Neural crest cell (in vitro differentiated cells): ENCODE results near the gene DBX2. TPM values are rescaled to one million over a fixed set of nuclear protein-coding genes. Genes with fewer than 3 reads are reported as not detected.
A peak's percentile ranks its signal among the peaks of the same experiment; 100 is the strongest.

Experiments
- DNase-seq: peaks from one replicate; pipeline ENCODE4 v3.0.0; 2021; ENCODE audit warnings: low read depth, mixed read lengths, low spot score
- H3K27ac Mint-ChIP-seq: one replicate; pipeline ENCODE4 v1.8.0; 2021; ENCODE audit warnings: mild to moderate bottlenecking, mixed read lengths; ENCODE audit not compliant: unreplicated experiment
- H3K27me3 Mint-ChIP-seq: 2 replicates; pipeline ENCODE4 v1.8.0; 2021; ENCODE audit warnings: low read depth, mild to moderate bottlenecking, mixed read lengths
- H3K36me3 Mint-ChIP-seq: 2 replicates; pipeline ENCODE4 v1.8.0; 2021; ENCODE audit warnings: low read depth, mild to moderate bottlenecking, mixed read lengths
- H3K4me1 Mint-ChIP-seq: 2 replicates; pipeline ENCODE4 v1.8.0; 2021; ENCODE audit warnings: mixed read lengths
- H3K4me3 Mint-ChIP-seq: one replicate; pipeline ENCODE4 v1.8.0; 2021; ENCODE audit warnings: mild to moderate bottlenecking, mixed read lengths
- H3K9me3 Mint-ChIP-seq: 2 replicates; pipeline ENCODE4 v1.8.0; 2021; ENCODE audit warnings: mixed read lengths
- total RNA-seq: library from RNA; stranded (reverse); gene quantifications from 2 replicates; pipeline ENCODE4 v1.2.1, GENCODE V29; 2021
- TF ChIP-seq, protein P1 (sequence below): fragments of 200-600 bp; sonication (generic); conservative IDR thresholded peaks from 2 replicates; pipeline ENCODE4 v1.5.0; 2021; ENCODE audit warnings: antibody characterized with exemption, mild to moderate bottlenecking

Gene DBX2
- total RNA-seq, 1 donor from 2014 or later: not detected

DNA sequence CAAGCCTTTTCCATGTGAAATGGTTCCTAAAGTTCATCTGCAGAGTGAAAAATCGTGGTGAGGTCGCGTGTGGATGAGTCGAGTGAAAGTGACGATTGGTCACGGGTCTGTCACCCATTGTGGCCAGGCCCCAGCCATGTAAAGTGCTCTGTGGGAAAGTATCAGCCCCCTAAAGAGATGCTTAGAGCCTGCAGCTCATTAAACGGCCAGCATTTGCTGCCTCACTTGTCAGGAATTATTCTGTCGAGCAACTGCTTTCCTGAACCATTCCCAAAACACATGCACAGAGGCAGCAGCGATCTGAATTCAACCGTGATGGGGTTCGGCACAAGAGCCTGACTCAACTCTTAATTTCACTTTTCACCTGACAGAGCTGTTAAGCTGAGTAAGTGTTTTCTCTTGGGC, 16.0 kb downstream of the DBX2 start:
- Mint-ChIP-seq H3K27me3 (peaks cover 40% of the 10 kb centered on the region), H3K27ac (no peak overlapping the region), H3K4me3 (peak overlapping the region; percentile 41), H3K36me3 (no peaks in the 10 kb centered on the region), H3K9me3 (peaks cover 2% of the 10 kb centered on the region), H3K4me1 (peaks cover 32% of the 10 kb centered on the region)
- TF ChIP-seq, protein P1, sequence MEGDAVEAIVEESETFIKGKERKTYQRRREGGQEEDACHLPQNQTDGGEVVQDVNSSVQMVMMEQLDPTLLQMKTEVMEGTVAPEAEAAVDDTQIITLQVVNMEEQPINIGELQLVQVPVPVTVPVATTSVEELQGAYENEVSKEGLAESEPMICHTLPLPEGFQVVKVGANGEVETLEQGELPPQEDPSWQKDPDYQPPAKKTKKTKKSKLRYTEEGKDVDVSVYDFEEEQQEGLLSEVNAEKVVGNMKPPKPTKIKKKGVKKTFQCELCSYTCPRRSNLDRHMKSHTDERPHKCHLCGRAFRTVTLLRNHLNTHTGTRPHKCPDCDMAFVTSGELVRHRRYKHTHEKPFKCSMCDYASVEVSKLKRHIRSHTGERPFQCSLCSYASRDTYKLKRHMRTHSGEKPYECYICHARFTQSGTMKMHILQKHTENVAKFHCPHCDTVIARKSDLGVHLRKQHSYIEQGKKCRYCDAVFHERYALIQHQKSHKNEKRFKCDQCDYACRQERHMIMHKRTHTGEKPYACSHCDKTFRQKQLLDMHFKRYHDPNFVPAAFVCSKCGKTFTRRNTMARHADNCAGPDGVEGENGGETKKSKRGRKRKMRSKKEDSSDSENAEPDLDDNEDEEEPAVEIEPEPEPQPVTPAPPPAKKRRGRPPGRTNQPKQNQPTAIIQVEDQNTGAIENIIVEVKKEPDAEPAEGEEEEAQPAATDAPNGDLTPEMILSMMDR: no peak
- peak; percentile 12 for DNase-seq

DNA sequence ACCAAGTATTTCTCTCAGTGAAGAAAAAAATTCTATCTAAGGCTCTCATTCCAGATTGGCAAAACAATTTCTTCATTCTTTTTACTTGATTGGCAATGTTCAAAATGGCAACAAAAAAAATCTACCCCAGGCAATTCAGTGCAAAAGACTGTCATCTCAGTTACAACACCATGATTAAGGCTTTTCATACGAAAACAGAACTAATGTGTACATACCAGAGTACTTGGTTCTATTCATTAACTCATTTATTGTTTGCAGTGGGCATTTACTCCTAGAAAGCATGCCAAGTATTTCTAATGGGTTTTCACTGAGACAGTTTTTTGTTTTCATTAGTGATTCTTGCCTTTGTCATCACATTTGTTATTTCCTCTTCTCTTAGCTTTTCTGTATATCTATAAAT, 33.0 kb downstream of the DBX2 start:
- H3K4me1 Mint-ChIP-seq: no peaks in the 10 kb centered on the region
- peaks cover 5% of the 10 kb centered on the region for H3K9me3 Mint-ChIP-seq
- H3K36me3 Mint-ChIP-seq: peaks cover 4% of the 10 kb centered on the region
- H3K27ac Mint-ChIP-seq: no peak overlapping the region
- H3K4me3 Mint-ChIP-seq: no peak overlapping the region
- H3K27me3 Mint-ChIP-seq: no peaks in the 10 kb centered on the region
- TF ChIP-seq, protein P1: no peak
- DNase-seq: no peak

DNA sequence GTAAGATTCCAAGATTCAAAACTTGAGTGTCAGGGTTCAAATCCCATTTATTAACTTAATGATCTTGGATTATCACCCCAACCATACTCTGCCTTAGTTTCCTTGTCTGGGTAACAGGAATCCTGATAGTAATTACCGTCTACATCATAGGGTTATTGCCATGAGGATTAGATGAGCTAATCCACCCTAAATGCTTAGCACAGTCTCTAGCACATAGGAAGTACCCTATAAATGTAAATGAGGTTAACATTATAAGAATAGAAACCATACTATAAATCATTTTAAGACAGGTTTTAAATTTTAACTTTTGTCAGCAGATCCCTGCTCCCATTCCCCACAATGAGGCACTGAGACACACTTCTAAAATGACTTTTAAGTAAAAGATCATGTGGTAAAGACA, 36.5 kb downstream of the DBX2 start:
- Mint-ChIP-seq H3K4me1 (no peaks in the 10 kb centered on the region), H3K4me3 (no peak overlapping the region)

DNA sequence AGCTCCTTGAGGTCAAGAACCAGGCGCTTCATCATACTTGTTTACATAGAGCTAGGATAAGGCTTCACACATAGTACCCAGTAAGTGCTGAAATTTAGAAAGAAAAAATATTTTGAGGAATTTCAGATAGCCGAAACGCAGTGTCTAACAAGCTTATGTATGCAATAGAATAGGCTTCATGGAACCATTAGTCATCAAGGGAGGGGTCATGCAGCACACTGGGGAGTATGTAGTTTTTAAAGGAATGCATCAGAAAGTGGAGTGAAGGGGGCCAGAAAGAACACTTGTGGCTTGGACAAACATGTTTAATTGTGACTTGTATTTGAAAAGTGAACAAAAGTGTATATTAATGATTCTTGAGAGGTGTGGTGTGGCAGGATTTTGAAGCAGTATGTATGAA, 38.1 kb downstream of the DBX2 start:
- no peak for DNase-seq
- Mint-ChIP-seq H3K27me3 (no peaks in the 10 kb centered on the region), H3K4me3 (no peak overlapping the region), H3K9me3 (no peaks in the 10 kb centered on the region), H3K27ac (no peak overlapping the region), H3K36me3 (no peaks in the 10 kb centered on the region), H3K4me1 (no peaks in the 10 kb centered on the region)
- TF ChIP-seq, protein P1: no peak

More for the DNA sequence above, 36.5 kb downstream of the DBX2 start:
- Mint-ChIP-seq H3K27ac (no peak overlapping the region), H3K9me3 (no peaks in the 10 kb centered on the region), H3K27me3 (no peaks in the 10 kb centered on the region), H3K36me3 (no peaks in the 10 kb centered on the region)
- no peak for DNase-seq
- TF ChIP-seq, protein P1: no peak

DNA sequence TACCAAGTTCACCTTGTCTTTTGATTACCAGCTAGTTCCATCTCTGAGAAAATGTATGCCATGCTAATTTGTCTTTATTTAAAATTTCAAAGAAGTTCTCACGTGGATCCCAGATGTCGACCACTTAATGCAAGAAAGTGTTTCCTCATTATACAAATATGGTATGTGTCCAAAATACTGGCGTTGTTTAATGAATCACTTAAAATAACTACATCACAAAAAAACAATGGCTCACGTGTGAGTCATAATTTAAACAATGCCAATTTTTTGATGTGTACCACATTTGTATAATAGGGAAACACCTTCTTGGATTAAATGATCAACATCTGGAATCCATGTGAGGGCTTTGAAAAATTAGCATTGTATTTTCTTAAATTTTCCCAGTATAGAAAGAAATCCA, 40.8 kb downstream of the DBX2 start:
- TF ChIP-seq, protein P1: no peak
- no peaks in the 10 kb centered on the region for H3K9me3 Mint-ChIP-seq
- H3K36me3 Mint-ChIP-seq: no peaks in the 10 kb centered on the region
- DNase-seq: no peak
- no peak overlapping the region for H3K4me3 Mint-ChIP-seq
- H3K27ac Mint-ChIP-seq: no peak overlapping the region
- H3K27me3 Mint-ChIP-seq: no peaks in the 10 kb centered on the region
- no peaks in the 10 kb centered on the region for H3K4me1 Mint-ChIP-seq

DNA sequence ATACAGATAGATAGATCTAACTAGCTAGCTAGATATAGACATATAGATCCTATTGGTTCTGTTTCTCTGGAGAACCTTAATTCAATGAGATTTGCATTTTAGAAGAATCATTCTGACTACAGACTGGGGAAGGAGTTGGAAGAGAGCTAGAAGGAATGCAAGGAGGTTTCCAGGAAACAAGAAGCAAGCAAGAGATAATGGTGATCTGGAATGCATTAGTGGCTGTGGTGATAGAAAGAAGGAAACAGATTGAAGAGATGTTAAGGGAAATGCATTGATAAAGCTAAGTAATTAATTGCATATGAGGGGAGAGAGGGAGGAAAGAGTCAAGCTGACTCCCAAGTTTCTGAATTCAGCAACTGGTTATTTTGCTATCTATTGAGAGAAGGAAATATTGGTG, 42.7 kb downstream of the DBX2 start:
- no peak overlapping the region for H3K4me3 Mint-ChIP-seq

More for the DNA sequence above, 42.7 kb downstream of the DBX2 start:
- TF ChIP-seq, protein P1: no peak
- Mint-ChIP-seq H3K9me3 (no peaks in the 10 kb centered on the region), H3K4me1 (no peaks in the 10 kb centered on the region), H3K27ac (no peak overlapping the region), H3K27me3 (no peaks in the 10 kb centered on the region), H3K36me3 (no peaks in the 10 kb centered on the region)
- no peak for DNase-seq
